HG03108 (cell line): ENCODE measurements around the gene PCNX2.

ENCODE experiments used
- ATAC-seq: cut with Tn5 transposase; IDR thresholded peaks from one replicate; pipeline ENCODE4 v1.9.1; 2021; ENCODE audit warnings: moderate library complexity; ENCODE audit not compliant: unreplicated experiment

The PCNX2 gene

GRCh38 chr1:232970508-232970907 lies 325.0 kb downstream of the PCNX2 start:
- no peak for ATAC-seq

GRCh38 chr1:232969799-232970198 lies 325.7 kb downstream of the PCNX2 start:
- no peak for ATAC-seq

GRCh38 chr1:232968965-232969364 lies 326.6 kb downstream of the PCNX2 start:
- ATAC-seq: no peak

- no peak for ATAC-seq
These were observed 327.1 kb downstream of the PCNX2 start for GRCh38 chr1:232968391-232968790.

- ATAC-seq: no peak
These were observed 328.9 kb downstream of the PCNX2 start for GRCh38 chr1:232966663-232967062.

- no peak for ATAC-seq
These were observed 329.7 kb downstream of the PCNX2 start for GRCh38 chr1:232965912-232966217.

- ATAC-seq: no peak
These were observed 330.2 kb downstream of the PCNX2 start for GRCh38 chr1:232965124-232965911.

GRCh38 chr1:232964601-232965000 lies 330.9 kb downstream of the PCNX2 start:
- ATAC-seq: no peak

GRCh38 chr1:232962761-232963745 lies 332.5 kb downstream of the PCNX2 start:
- no peak for ATAC-seq

- ATAC-seq: no peak
These were observed 337.5 kb downstream of the PCNX2 start for GRCh38 chr1:232958067-232958466.

- ATAC-seq: no peak
These were observed 339.4 kb downstream of the PCNX2 start for GRCh38 chr1:232956081-232956480.

GRCh38 chr1:232954594-232955365 lies 340.7 kb downstream of the PCNX2 start:
- no peak for ATAC-seq

GRCh38 chr1:232952514-232953499 lies 342.7 kb downstream of the PCNX2 start:
- ATAC-seq: peak; percentile 42

GRCh38 chr1:232951605-232952004 lies 343.9 kb downstream of the PCNX2 start:
- ATAC-seq: no peak

- ATAC-seq: peak; percentile 25
These were observed 344.3 kb downstream of the PCNX2 start for GRCh38 chr1:232951180-232951579.

- peak; percentile 86 for ATAC-seq
These were observed 345.0 kb downstream of the PCNX2 start, which contains the start of gene NTPCR for GRCh38 chr1:232950197-232951176. Gene NTPCR, plus strand, starts transcription at chr1:232950611. Its CDS starts 100 bp downstream, at chr1:232950711.

- ATAC-seq: no peak
These were observed 345.8 kb downstream of the PCNX2 start for GRCh38 chr1:232949636-232950196.

GRCh38 chr1:232944347-232944746 lies 351.2 kb downstream of the PCNX2 start:
- no peak for ATAC-seq
